Right lobe of liver (tissue), 4 donors: Measurements from ENCODE around the gene STK32A.

Experiments used
- CTCF ChIP-seq, 4 donors: fragments of 200-600 bp in 3 of 4; fragments of 450-650 bp in 1 of 4; IDR thresholded peaks; one replicate each; pipeline versions ENCODE4 v1.5.1 to v1.8.0; 2016 to 2022; ENCODE audit warnings: antibody characterized with exemption in 4 of 4, mild to moderate bottlenecking in 2 of 4
- POLR2A ChIP-seq: fragments of 450-650 bp; IDR thresholded peaks from one replicate; pipeline ENCODE4 v1.6.1; 2017; ENCODE audit warnings: antibody characterized with exemption, mild to moderate bottlenecking
- donor health status: DM: no; HTN: no; CAD: no.
- donor health status: DM: no; HTN: no; CAD: no.
- donor health status: DM: no; HTN: yes; CAD: no.

GRCh38 chr5:147287110-147287509 is 52.3 kb downstream of the STK32A start:
- TF ChIP-seq CTCF (IDR thresholded peaks at IDR 0.05) (no peak), POLR2A (no peak)
